B cell (primary cell): Measurements from ENCODE around the gene ESPL1. TPM values are rescaled to one million over a fixed set of nuclear protein-coding genes. Genes with fewer than 3 reads are reported as not detected.

Experiments
- ATAC-seq: fragments of 200-7000 bp; cut with Tn5 transposase; one replicate; pipeline ENCODE4 v1.10.0; 2021; ENCODE audit warnings: low read depth, mild to moderate bottlenecking, moderate number of reproducible peaks, moderate library complexity
- CTCF ChIA-PET: fragments of 350-600 bp; sonication (Branson Sonifier 250); formaldehyde crosslinking; loops from one replicate; lab custom pipeline; 2021; ENCODE audit warnings: antibody characterized with exemption, inconsistent platforms; lab: Charles Lee
- POLR2A ChIA-PET: fragments of 350-600 bp; sonication (Branson Sonifier 250); formaldehyde crosslinking; loops from one replicate; lab custom pipeline; 2021; ENCODE audit warnings: antibody characterized with exemption; lab: Charles Lee
- DNase-seq: peaks from one replicate; pipeline ENCODE4 v3.0.0; 2013
- H2AFZ ChIP-seq: 2 replicates; pipeline ENCODE4 v1.6.1; 2012; ENCODE audit warnings: mild to moderate bottlenecking, low read depth, low read length; ENCODE audit not compliant: insufficient read depth, poor library complexity, severe bottlenecking
- H3K27ac ChIP-seq, 2 donors: 1 replicate in 1 of 2; 2 replicates in 1 of 2; pipeline ENCODE4 v1.5.1; 2012 to 2013; ENCODE audit warnings: low read length in 2 of 2, mild to moderate bottlenecking in 2 of 2, moderate library complexity in 1 of 2
- H3K27me3 ChIP-seq, 4 experiments: fragments of 200-600 bp in 1 of 4; sonication (generic) in 1 of 4; replicated peaks in 1 of 4; 1 replicate in 2 of 4; 2 replicates in 2 of 4; pipeline versions ENCODE4 v1.6.1 to v1.7.0; 2013 to 2016; ENCODE audit warnings: low read length in 3 of 4, mild to moderate bottlenecking in 2 of 4, mixed read lengths in 1 of 4, moderate library complexity in 1 of 4; ENCODE audit not compliant: insufficient read depth in 4 of 4, control insufficient read depth in 3 of 4; ENCODE audit errors: control extremely low read depth in 1 of 4
- H3K36me3 ChIP-seq, 2 experiments: replicated peaks in 1 of 2; 1 replicate in 1 of 2; 2 replicates in 1 of 2; pipeline versions ENCODE4 v1.6.1 to v1.7.1; 2013; ENCODE audit warnings: low read length in 1 of 2; ENCODE audit not compliant: insufficient read depth in 2 of 2, control insufficient read depth in 1 of 2; ENCODE audit errors: control extremely low read depth in 1 of 2, extremely low read depth in 1 of 2
- H3K4me1 ChIP-seq, 2 donors: fragments of 200-600 bp in 1 of 2; sonication (generic) in 1 of 2; 1 replicate in 1 of 2; 2 replicates in 1 of 2; pipeline versions ENCODE4 v1.5.1 to v1.6.1; 2013 to 2017; ENCODE audit warnings: low read length in 2 of 2; ENCODE audit not compliant: control insufficient read depth in 2 of 2, insufficient read depth in 2 of 2
- H3K4me2 ChIP-seq: replicated peaks from 2 replicates; pipeline ENCODE3; 2012; ENCODE audit warnings: mild to moderate bottlenecking, low read depth, low read length; ENCODE audit not compliant: poor library complexity, severe bottlenecking
- H3K4me3 ChIP-seq, 5 experiments: fragments of 200-600 bp in 1 of 5; sonication (generic) in 1 of 5; 1 replicate in 3 of 5; 2 replicates in 2 of 5; pipeline versions ENCODE4 v1.5.1 to v1.7.0; 2011 to 2016; ENCODE audit warnings: low read length in 4 of 5, mild to moderate bottlenecking in 4 of 5, low read depth in 2 of 5, control low read depth in 1 of 5, moderate library complexity in 1 of 5; ENCODE audit not compliant: insufficient read depth in 1 of 5; ENCODE audit errors: control extremely low read depth in 1 of 5, extremely low read depth in 1 of 5
- H3K79me2 ChIP-seq: fragments of 200-600 bp; sonication (generic); one replicate; pipeline ENCODE4 v1.6.0; 2016; ENCODE audit warnings: low read length; ENCODE audit not compliant: control insufficient read depth, insufficient read depth
- H3K9ac ChIP-seq: fragments of 200-600 bp; sonication (generic); 2 replicates; pipeline ENCODE4 v1.6.1; 2017; ENCODE audit warnings: mild to moderate bottlenecking, low read length, moderate library complexity
- H3K9me3 ChIP-seq, 3 donors: one replicate each; pipeline versions ENCODE4 v1.6.1 to v1.7.1; 2013; ENCODE audit warnings: low read length in 2 of 3; ENCODE audit not compliant: control insufficient read depth in 2 of 3, insufficient read depth in 1 of 3; ENCODE audit errors: control extremely low read depth in 1 of 3
- H4K20me1 ChIP-seq: 2 replicates; pipeline ENCODE4 v1.6.0; 2012; ENCODE audit warnings: mild to moderate bottlenecking, low read length; ENCODE audit not compliant: insufficient read depth, control insufficient read depth, poor library complexity, severe bottlenecking
- H3K27ac Mint-ChIP-seq: one replicate; pipeline ENCODE4 v1.8.0; 2021; ENCODE audit warnings: mixed read lengths
- H3K27me3 Mint-ChIP-seq: one replicate; pipeline ENCODE4 v1.8.0; 2021; ENCODE audit warnings: mixed read lengths
- H3K4me1 Mint-ChIP-seq: one replicate; pipeline ENCODE4 v1.8.0; 2021; ENCODE audit warnings: mixed read lengths
- H3K4me3 Mint-ChIP-seq: one replicate; pipeline ENCODE4 v1.8.0; 2021; ENCODE audit warnings: mixed read lengths
- H3K9me3 Mint-ChIP-seq: one replicate; pipeline ENCODE4 v1.8.0; 2022; ENCODE audit warnings: mixed read lengths; ENCODE audit not compliant: insufficient read depth
- EZH2 ChIP-seq: IDR thresholded peaks from 2 replicates; pipeline ENCODE4 v1.6.1; 2012; ENCODE audit warnings: borderline replicate concordance, low read depth, mild to moderate bottlenecking, moderate library complexity, low read length; ENCODE audit not compliant: insufficient read depth, poor library complexity, severe bottlenecking
- WGBS: methylation state at CpG from one replicate; pipeline ENCODE4 v1.1.5; 2013; ENCODE audit warnings: missing lambda C conversion rate; ENCODE audit not compliant: insufficient coverage; 5-methylcytosine and 5-hydroxymethylcytosine counted together
- intact Hi-C: fragments of 100-400 bp; cut with micrococcal nuclease; formaldehyde crosslinking; loops from one replicate; pipeline ENCODE4 v1.10.0; 2022
- polyA plus RNA-seq: library from polyadenylated mRNA; depleted of rRNA; stranded (reverse); fragments of >200 nt; gene quantifications from 2 replicates; pipeline ENCODE4 v1.2.3, GENCODE V29; 2012
- total RNA-seq, 2 donors: library from RNA; stranded (reverse); fragments of 120-200 nt in 1 of 2; gene quantifications; 1 replicate in 1 of 2; 2 replicates in 1 of 2; pipeline versions ENCODE4 v1.2.3 to v1.2.4, GENCODE V29; 2013 to 2022
- TF ChIP-seq, protein P1 (sequence below): fragments of 200-600 bp; IDR thresholded peaks from one replicate; pipeline ENCODE4 v1.8.0; 2022; ENCODE audit warnings: antibody characterized with exemption, mild to moderate bottlenecking

The ESPL1 gene
- total and polyA plus RNA-seq, 2 donors (not counting 1 experiment from before 2014, with no cell fraction given): 0.88 to 2.4 TPM

DNA sequence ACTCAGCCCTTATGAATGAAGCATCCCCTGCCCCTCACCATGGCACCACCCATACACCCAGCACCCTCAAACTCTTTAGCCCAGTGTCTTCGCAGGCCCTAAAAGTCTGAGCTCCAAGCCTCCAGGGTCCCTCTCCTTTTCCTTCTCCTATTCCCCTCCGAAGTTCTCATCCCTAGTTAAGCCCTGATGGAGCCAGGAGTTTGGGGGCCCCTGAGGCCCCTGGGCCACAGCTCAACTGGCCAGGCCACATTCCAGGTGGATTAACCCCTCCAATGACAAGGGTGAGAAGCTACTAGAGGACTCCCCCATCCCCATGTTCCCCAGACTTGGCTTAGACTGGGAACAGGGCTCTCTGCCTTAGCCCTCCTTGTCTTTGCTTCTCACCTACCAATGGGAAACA is 38.6 kb upstream of the ESPL1 start:
- Histone ChIP-seq H3K4me3 (no peak overlapping the region), H3K4me2 (no peak overlapping the region), H3K9ac (no peak overlapping the region), H3K27ac (no peak overlapping the region), H3K79me2 (no peaks in the 10 kb centered on the region), H2AFZ (no peak overlapping the region), H3K9me3 (no peaks in the 10 kb centered on the region), H4K20me1 (no peaks in the 10 kb centered on the region), H3K36me3 (no peaks in the 10 kb centered on the region), H3K27me3 (peaks cover 0 to 11% (median 2%) of the 10 kb centered on the region in 4 experiments), H3K4me1 (peaks cover 17 to 26% of the 10 kb centered on the region in 2 donors)
- ATAC-seq (no peak), DNase-seq (no peak)
- intact Hi-C loops: no loop called here
- POLR2A ChIA-PET: interaction anchor here (0.6 kb wide), 1 partner anchor 26 kb away, joined by 9 read pairs; no protein-coding TSS in a partner anchor
- Mint-ChIP-seq H3K27me3 (peaks cover 6% of the 10 kb centered on the region), H3K27ac (peak overlapping the region; percentile 53), H3K4me1 (peaks cover 19% of the 10 kb centered on the region), H3K4me3 (no peak overlapping the region), H3K9me3 (no peaks in the 10 kb centered on the region)
- 94% methylated on average over 2 of the region's 2 CpGs for WGBS
- TF ChIP-seq, protein P1, sequence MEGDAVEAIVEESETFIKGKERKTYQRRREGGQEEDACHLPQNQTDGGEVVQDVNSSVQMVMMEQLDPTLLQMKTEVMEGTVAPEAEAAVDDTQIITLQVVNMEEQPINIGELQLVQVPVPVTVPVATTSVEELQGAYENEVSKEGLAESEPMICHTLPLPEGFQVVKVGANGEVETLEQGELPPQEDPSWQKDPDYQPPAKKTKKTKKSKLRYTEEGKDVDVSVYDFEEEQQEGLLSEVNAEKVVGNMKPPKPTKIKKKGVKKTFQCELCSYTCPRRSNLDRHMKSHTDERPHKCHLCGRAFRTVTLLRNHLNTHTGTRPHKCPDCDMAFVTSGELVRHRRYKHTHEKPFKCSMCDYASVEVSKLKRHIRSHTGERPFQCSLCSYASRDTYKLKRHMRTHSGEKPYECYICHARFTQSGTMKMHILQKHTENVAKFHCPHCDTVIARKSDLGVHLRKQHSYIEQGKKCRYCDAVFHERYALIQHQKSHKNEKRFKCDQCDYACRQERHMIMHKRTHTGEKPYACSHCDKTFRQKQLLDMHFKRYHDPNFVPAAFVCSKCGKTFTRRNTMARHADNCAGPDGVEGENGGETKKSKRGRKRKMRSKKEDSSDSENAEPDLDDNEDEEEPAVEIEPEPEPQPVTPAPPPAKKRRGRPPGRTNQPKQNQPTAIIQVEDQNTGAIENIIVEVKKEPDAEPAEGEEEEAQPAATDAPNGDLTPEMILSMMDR: no peak
- no peak for TF ChIP-seq EZH2
- CTCF ChIA-PET: interaction anchor here (1.0 to 2.8 kb wide), 2 partner anchors 16 to 92 kb away, joined by 3 to 17 read pairs; partner anchors contain the start of gene AAAS

DNA sequence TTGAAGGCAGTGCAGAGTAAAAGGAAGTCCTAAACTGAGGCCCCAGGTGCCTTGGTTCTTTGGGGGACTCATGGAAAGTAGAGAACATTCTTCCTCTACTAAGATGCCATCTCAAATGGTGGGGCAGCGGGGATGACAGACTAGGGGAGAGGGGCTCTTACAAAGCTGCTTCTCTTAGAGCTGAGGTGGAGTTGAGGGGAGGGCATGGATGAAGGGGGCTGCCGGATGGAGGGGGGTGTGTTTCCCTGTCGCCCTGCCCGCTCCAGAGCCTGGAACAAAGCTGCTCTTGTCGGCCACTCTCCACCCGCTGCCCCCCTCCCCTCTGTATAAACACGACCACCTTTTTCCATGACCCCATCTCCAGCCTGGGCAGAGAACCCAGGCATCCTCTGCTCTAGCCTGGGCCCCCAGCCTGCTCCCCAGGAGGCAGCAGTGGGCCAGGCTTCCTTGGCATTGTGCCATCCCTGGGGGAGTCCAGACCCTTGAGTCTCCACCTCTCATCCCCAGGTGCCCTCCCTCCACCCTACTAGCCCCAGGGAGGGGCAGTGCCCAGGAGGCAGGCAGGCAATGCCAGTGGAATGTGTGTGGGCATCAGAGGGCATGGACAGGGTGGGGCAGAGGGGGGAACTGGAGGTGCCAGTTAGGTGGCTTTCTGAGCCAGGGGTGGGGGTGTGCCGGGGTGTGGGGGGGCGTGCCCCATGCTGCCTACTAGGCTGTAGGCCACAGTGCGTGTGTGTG is 37.8 kb upstream of the ESPL1 start:
- Mint-ChIP-seq H3K4me3 (peak overlapping the region; percentile 45), H3K4me1 (peaks cover 21% of the 10 kb centered on the region), H3K9me3 (no peaks in the 10 kb centered on the region), H3K27me3 (peaks cover 6% of the 10 kb centered on the region), H3K27ac (peak overlapping the region; percentile 41)
- H3K79me2 ChIP-seq: no peaks in the 10 kb centered on the region
- peaks cover 0 to 3% (median 0%) of the 10 kb centered on the region in 3 donors for H3K9me3 ChIP-seq
- no peak overlapping the region for H3K9ac ChIP-seq
- H3K27me3 ChIP-seq: peaks cover 0 to 11% (median 2%) of the 10 kb centered on the region in 4 experiments
- TF ChIP-seq, protein P1: no peak
- TF ChIP-seq EZH2: no peak
- intact Hi-C loops: no loop called here
- H3K27ac ChIP-seq: no peak overlapping the region
- H3K36me3 ChIP-seq: no peaks in the 10 kb centered on the region
- CTCF ChIA-PET: interaction anchor here (2.8 kb wide), 1 partner anchor 16 kb away, joined by 17 read pairs; no protein-coding TSS in a partner anchor
- no peak for ATAC-seq
- H4K20me1 ChIP-seq: no peaks in the 10 kb centered on the region
- no peak overlapping the region for H3K4me2 ChIP-seq
- 88% methylated on average over 2 of the region's 10 CpGs for WGBS
- H2AFZ ChIP-seq: no peak overlapping the region
- no peak for DNase-seq
- POLR2A ChIA-PET: interaction anchor here (0.6 kb wide), 1 partner anchor 26 kb away, joined by 9 read pairs; no protein-coding TSS in a partner anchor
- H3K4me3 ChIP-seq: no peak overlapping the region
- H3K4me1 ChIP-seq: peaks cover 17 to 28% of the 10 kb centered on the region in 2 donors
